B cell (primary cell): ENCODE data around the gene EID2.

Experiments
- EZH2 ChIP-seq: IDR thresholded peaks from 2 replicates; pipeline ENCODE4 v1.6.1; 2012; ENCODE audit warnings: borderline replicate concordance, low read depth, mild to moderate bottlenecking, moderate library complexity, low read length; ENCODE audit not compliant: insufficient read depth, poor library complexity, severe bottlenecking
- TF ChIP-seq, protein P1 (sequence below): fragments of 200-600 bp; IDR thresholded peaks from one replicate; pipeline ENCODE4 v1.8.0; 2022; ENCODE audit warnings: antibody characterized with exemption, mild to moderate bottlenecking

DNA sequence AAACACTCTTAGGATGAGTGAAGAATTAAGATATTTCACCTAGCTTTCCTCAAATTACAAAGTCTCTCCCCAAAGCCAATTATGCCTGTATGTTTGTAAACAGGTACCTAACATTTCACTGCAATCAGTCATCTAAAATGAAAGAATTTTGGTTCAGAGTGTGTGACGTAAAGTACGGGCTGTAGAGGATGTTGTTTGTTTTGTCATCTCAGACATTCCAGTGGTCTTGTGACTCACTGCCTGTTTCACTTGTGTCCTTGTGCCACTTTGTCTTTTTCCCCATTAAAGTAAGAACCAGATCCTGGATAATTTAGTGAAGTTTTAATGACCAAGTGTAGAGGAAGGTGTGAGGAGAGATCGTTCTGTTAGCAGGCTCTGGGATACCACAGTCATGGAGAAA lies 28.6 kb upstream of the EID2 start:
- TF ChIP-seq, protein P1, sequence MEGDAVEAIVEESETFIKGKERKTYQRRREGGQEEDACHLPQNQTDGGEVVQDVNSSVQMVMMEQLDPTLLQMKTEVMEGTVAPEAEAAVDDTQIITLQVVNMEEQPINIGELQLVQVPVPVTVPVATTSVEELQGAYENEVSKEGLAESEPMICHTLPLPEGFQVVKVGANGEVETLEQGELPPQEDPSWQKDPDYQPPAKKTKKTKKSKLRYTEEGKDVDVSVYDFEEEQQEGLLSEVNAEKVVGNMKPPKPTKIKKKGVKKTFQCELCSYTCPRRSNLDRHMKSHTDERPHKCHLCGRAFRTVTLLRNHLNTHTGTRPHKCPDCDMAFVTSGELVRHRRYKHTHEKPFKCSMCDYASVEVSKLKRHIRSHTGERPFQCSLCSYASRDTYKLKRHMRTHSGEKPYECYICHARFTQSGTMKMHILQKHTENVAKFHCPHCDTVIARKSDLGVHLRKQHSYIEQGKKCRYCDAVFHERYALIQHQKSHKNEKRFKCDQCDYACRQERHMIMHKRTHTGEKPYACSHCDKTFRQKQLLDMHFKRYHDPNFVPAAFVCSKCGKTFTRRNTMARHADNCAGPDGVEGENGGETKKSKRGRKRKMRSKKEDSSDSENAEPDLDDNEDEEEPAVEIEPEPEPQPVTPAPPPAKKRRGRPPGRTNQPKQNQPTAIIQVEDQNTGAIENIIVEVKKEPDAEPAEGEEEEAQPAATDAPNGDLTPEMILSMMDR, result no peak
- TF ChIP-seq EZH2, result no peak
